Cardiac fibroblast (primary cell): Measurements from ENCODE around the gene ORAI3.

Source experiments
- DNase-seq, 2 donors: peaks; one replicate each; pipeline versions ENCODE4 v3.0.0 to v3.0.0-alpha.2; 2010; ENCODE audit warnings: low read depth in 2 of 2
- H3K4me3 ChIP-seq, 2 donors: replicated peaks in 1 of 2; 1 replicate in 1 of 2; 2 replicates in 1 of 2; pipeline ENCODE4 v1.5.1; 2011; ENCODE audit warnings: low read depth in 2 of 2, low read length in 2 of 2, mild to moderate bottlenecking in 2 of 2, moderate library complexity in 1 of 2
- TF ChIP-seq, protein P1 (sequence below): IDR thresholded peaks from one replicate; pipeline ENCODE4 v1.5.1; 2011; ENCODE audit warnings: low read depth, mild to moderate bottlenecking, low read length, inconsistent platforms

ORAI3 gene

DNA sequence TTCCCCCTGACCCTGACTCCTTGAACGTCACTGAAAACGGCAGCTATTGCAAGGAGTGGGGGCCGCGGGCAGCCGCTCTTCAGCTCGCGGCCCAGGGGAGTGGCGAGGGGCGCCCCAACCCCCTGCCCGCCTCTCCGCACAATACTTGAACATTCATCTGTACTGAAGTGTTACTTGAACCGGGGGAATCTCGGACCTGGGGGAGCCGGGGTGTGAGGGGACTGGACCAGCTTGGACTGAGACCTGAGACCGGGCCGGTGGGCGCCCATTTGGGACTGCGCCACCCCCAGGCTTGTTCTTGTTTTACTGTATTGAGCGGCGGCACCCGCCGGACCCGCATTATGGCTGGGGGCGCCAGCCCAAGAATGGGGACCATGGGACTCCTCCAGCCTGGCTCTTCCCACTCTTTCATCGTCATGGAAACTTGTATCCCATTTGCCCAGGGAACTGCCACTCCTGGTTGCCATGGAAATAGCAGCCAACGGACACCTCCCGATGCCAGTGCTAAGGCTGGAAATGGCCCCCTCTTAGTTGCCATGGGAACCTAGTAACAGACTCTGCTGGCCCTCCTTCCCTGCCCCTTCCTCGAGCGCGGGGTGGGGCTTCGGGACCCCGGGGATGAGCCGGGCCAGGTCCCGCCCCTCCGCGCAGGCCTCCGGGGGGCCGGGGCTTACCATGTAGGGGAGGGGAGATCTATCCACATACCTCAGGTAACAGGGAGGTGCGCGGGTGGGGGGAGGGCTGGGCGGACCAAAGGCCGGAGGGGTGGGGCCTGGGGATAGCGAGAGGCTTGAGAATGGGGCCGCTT, 805 bp upstream of the ORAI3 start:
- TF ChIP-seq, protein P1, sequence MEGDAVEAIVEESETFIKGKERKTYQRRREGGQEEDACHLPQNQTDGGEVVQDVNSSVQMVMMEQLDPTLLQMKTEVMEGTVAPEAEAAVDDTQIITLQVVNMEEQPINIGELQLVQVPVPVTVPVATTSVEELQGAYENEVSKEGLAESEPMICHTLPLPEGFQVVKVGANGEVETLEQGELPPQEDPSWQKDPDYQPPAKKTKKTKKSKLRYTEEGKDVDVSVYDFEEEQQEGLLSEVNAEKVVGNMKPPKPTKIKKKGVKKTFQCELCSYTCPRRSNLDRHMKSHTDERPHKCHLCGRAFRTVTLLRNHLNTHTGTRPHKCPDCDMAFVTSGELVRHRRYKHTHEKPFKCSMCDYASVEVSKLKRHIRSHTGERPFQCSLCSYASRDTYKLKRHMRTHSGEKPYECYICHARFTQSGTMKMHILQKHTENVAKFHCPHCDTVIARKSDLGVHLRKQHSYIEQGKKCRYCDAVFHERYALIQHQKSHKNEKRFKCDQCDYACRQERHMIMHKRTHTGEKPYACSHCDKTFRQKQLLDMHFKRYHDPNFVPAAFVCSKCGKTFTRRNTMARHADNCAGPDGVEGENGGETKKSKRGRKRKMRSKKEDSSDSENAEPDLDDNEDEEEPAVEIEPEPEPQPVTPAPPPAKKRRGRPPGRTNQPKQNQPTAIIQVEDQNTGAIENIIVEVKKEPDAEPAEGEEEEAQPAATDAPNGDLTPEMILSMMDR = no peak
- H3K4me3 ChIP-seq = peak overlapping the region; percentile 83 to 86
- DNase-seq = peak; percentile 98 to 99

DNA sequence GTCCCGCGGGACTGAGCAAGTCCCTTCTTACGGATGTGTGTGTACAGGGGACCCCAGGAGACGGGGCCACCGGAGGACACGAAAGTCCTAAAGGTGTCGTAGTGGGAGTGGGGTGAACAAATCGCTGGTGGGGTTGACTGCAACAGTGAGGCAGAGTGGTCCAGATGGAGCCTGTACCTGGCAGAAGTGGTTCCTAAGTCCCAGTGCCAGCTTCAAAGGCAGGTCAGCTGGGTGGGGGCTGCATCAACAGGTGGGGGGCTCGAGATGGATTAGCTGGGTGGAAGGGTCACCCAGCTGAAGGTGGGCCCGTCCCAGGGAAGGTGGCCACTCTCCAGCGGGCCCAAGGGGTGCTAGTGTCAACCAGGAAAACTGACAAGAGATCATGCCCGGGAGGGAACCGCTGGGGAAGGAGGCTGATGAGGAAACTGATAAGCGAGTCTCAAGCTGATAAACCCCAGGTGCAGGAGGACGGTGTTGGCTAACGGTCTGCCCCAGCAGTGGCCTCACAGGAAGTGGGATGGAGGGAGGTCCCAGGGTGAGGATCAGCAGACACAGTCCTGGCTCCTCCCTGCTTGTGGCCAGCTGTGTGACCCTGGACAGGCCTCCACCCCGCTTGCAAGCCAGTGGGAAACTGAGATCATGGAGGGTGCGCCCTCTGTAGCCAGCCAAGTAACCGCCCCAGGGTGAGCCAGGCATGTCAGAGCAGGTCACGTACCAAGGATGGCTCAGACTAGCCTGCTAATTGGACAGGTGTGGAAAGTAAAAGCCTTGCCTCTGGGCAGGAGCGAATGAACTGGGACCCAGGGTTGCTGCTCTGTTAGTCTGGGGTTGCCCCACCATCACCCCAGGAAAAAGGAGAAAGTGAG, 1.0 kb downstream of the ORAI3 start:
- peak; percentile 90 to 93 for DNase-seq
- peak overlapping the region; percentile 83 to 86 for H3K4me3 ChIP-seq
- TF ChIP-seq, protein P1 = no peak

DNA sequence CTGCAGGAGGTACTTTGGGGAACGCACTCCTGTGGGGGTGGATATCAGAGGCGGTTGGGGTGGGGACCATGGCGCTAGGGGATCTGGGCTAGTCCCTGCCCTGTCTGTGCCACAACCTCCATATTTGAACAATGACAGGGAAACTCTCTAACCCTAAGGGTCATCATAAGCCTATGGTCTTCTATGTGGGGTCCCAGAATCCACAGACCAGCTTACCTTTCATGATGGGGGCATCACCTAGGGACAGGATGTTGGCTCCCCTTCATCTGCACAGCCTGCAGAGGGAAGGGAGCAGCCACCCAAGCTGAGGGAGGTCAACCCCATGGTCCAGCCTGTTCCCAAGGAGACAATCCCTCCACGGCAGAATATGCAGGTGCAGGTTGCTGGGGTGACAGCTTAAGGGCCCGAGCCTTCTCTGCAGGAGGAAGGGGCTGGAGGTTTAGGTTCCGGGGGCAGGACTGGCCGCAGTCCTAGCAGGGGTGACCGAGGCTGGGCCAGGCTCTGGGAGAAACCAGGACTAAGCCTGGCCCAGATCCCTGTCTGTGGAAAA, 1.7 kb downstream of the ORAI3 start:
- no peak for DNase-seq
- peak overlapping the region; percentile 83 to 86 for H3K4me3 ChIP-seq
- TF ChIP-seq, protein P1 = no peak

DNA sequence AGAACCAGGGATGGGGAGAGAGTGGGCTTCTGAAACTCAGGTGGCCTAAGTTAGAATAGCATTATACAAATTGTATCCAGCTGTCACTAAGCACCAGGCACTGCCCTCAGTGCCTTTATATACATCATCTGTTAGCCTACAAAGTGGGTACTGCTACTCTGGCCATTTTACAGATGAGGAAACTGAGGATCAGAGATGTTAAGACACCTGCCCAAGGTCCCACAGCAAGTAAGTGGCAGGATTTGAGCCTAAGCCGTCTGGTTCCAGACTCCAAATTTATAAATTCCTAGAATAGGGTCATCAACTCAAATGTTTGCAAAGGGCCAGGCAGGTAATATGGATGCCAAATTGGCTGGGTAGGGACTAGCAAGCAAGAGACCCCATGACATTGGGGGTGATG, 2.3 kb downstream of the ORAI3 start:
- no peak overlapping the region for H3K4me3 ChIP-seq
- DNase-seq = no peak
- TF ChIP-seq, protein P1 = no peak

DNA sequence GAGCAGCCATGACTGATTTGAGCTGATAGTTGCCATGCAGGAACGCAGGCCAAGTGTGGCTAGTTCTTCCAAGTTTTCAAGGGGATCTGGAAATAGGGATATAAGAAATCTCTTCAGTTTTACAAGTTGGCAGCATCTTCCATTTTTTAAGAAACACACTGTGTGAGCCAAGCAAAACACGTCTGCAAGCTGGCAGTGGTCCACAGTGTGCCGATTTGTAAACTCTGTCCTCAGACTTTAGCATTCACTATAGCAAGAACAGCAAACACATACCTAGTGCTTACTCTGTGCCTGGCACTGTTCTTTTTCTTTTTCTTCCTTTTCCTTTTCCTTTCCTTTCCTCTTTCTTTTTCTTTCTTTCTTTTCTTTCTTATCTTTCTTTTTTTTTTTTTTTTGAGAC, 2.9 kb downstream of the ORAI3 start:
- TF ChIP-seq, protein P1 = no peak
- no peak overlapping the region for H3K4me3 ChIP-seq
- DNase-seq = peak; percentile 77 to 95

DNA sequence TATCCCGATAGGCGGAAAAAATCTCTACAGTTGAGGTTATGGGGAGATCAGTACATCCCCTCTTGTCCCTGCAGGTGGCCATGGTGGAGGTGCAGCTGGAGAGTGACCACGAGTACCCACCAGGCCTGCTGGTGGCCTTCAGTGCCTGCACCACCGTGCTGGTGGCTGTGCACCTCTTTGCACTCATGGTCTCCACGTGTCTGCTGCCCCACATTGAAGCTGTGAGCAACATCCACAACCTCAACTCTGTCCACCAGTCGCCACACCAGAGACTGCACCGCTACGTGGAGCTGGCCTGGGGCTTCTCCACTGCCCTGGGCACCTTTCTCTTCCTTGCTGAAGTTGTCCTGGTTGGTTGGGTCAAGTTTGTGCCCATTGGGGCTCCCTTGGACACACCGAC, 4.2 kb downstream of the ORAI3 start:
- TF ChIP-seq, protein P1 = no peak
- no peak for DNase-seq
- no peak overlapping the region for H3K4me3 ChIP-seq
